Rectal smooth muscle tissue (tissue), 1 donor: ENCODE measurements around the gene EPC2.
A peak's percentile ranks its signal among the peaks of the same experiment; 100 is the strongest.
"Not testable (repeated sequence)": the region's sequence is repeated elsewhere in the genome, so short reads cannot be mapped to it uniquely, and the experiment has no call there.

Experiments used
- H3K27ac ChIP-seq: one replicate; pipeline ENCODE4 v1.7.0; 2013; ENCODE audit warnings: low read depth, low read length, inconsistent platforms
- H3K27me3 ChIP-seq: one replicate; pipeline ENCODE4 v1.7.0; 2013; ENCODE audit warnings: low read length; ENCODE audit not compliant: control insufficient read depth, insufficient read depth
- H3K36me3 ChIP-seq: one replicate; pipeline ENCODE4 v1.7.0; 2013; ENCODE audit warnings: low read length; ENCODE audit not compliant: control insufficient read depth, insufficient read depth
- H3K4me1 ChIP-seq: one replicate; pipeline ENCODE4 v1.7.0; 2013; ENCODE audit warnings: low read length; ENCODE audit not compliant: control insufficient read depth, insufficient read depth
- H3K4me3 ChIP-seq: one replicate; pipeline ENCODE4 v1.7.0; 2013; ENCODE audit warnings: low read length
- H3K9ac ChIP-seq: one replicate; pipeline ENCODE4 v1.7.0; 2013; ENCODE audit warnings: low read length

Gene EPC2

GRCh38 chr2:148644883-148645538, 460 bp downstream of the EPC2 start:
- peak overlapping the region; percentile 55 for H3K9ac ChIP-seq
- no peaks in the 10 kb centered on the region for H3K27me3 ChIP-seq
- H3K4me1 ChIP-seq, result peaks cover 3% of the 10 kb centered on the region

GRCh38 chr2:148645539-148646230, 1.1 kb downstream of the EPC2 start:
- peak overlapping the region; percentile 35 for H3K9ac ChIP-seq
- no peaks in the 10 kb centered on the region for H3K27me3 ChIP-seq
- peaks cover 3% of the 10 kb centered on the region for H3K4me1 ChIP-seq
- peak overlapping the region; percentile 92 for H3K27ac ChIP-seq
- no peaks in the 10 kb centered on the region for H3K36me3 ChIP-seq
- peak overlapping the region; percentile 76 for H3K4me3 ChIP-seq

More at GRCh38 chr2:148644883-148645538, 460 bp downstream of the EPC2 start:
- Histone ChIP-seq H3K27ac (peak overlapping the region; percentile 92), H3K36me3 (no peaks in the 10 kb centered on the region), H3K4me3 (peak overlapping the region; percentile 89)

DNA sequence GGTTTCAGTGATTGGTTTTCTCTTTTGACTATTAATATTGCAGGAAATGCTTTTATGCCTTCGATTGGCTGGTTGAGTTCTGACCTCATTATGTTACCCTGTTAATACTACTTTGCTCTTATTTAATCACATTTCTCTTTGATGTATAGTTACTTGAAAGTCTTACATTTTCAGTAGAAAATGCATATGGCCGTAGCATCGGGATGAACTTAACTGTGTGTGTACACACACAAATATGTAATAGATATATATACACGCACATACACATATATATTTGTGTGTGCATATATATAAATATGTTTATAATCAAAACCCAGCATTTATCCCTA, 1.6 kb downstream of the EPC2 start:
- Histone ChIP-seq H3K4me1 (peaks cover 3% of the 10 kb centered on the region), H3K36me3 (no peaks in the 10 kb centered on the region), H3K27me3 (no peaks in the 10 kb centered on the region), H3K4me3 (peak overlapping the region; percentile 76), H3K27ac (peak overlapping the region; percentile 92), H3K9ac (no peak overlapping the region)

DNA sequence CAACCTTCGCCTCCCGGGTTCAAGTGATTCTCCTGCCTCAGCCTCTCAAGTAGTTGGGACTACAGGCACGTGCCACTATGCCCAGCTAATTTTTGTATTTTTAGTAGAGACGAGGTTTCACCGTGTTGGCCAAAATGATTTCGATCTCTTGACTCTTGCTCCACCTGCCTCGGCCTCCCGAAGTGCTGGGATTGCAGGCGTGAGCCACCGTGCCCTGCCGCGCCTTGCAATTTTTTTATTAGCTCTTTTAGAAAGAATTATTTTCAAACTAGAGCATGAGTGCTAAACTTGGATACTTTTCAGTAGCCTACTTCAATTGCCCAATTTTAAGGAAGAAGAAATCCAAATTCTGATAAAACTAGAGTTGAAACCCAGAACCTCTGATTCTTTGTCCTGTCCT, 3.2 kb downstream of the EPC2 start:
- H3K36me3 ChIP-seq, H3K9ac ChIP-seq, H3K27me3 ChIP-seq, H3K4me3 ChIP-seq, H3K27ac ChIP-seq, H3K4me1 ChIP-seq: not testable (repeated sequence)

- no peak overlapping the region for H3K27ac ChIP-seq
- no peaks in the 10 kb centered on the region for H3K36me3 ChIP-seq
- H3K9ac ChIP-seq, result no peak overlapping the region
- no peak overlapping the region for H3K4me3 ChIP-seq
- H3K27me3 ChIP-seq, result no peaks in the 10 kb centered on the region
- H3K4me1 ChIP-seq, result no peaks in the 10 kb centered on the region
Measured at GRCh38 chr2:148649936-148650335, 5.4 kb downstream of the EPC2 start.

DNA sequence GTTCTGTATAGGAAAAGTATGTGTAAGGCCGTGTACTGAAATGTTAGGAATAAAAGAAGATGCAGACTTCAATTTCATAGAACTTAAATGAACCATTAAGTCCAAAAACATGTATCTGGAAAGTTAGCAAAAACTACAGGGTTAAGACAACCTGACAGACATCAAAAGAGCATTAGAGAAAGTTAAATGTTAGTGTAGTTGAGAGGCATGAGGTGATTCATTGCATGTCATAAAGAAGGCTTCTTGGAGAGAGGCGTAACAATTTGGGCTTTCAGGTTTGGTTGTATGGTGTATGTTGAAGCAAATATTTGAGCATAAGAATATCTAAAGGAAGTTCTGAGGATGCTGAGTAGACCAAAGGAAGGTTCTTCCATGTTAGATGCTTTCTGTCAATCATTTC, 6.3 kb downstream of the EPC2 start:
- Histone ChIP-seq H3K4me1 (no peaks in the 10 kb centered on the region), H3K27ac (no peak overlapping the region), H3K36me3 (no peaks in the 10 kb centered on the region), H3K27me3 (no peaks in the 10 kb centered on the region), H3K4me3 (no peak overlapping the region), H3K9ac (no peak overlapping the region)

DNA sequence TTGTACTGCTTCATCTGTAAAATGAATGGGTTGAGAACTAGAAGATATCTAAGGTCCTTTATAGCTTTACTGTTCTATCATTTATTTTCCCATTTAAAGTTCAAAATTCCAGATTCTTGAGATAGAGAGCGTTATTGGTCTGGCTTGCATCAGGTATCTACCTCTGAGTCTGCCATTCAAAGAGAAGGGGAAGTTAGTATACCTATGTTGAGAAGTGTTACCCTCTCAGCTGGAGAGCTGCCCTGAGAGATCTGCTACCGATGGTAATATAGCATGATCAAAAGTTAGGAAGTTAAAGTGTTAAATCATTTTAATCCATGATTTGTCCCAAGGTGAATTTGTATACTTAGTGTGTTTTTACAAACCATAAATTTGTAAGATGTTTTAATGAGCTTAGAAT, 7.4 kb downstream of the EPC2 start:
- H3K4me3 ChIP-seq, result no peak overlapping the region
- no peaks in the 10 kb centered on the region for H3K27me3 ChIP-seq
- no peak overlapping the region for H3K27ac ChIP-seq
- no peak overlapping the region for H3K9ac ChIP-seq
- H3K4me1 ChIP-seq, result no peaks in the 10 kb centered on the region
- H3K36me3 ChIP-seq, result no peaks in the 10 kb centered on the region

- H3K4me3 ChIP-seq, result no peak overlapping the region
- no peaks in the 10 kb centered on the region for H3K27me3 ChIP-seq
- peaks cover 3% of the 10 kb centered on the region for H3K4me1 ChIP-seq
- no peak overlapping the region for H3K9ac ChIP-seq
- no peaks in the 10 kb centered on the region for H3K36me3 ChIP-seq
- H3K27ac ChIP-seq, result no peak overlapping the region
Measured at GRCh38 chr2:148653437-148653836, 8.9 kb downstream of the EPC2 start.

GRCh38 chr2:148654435-148654834, 9.9 kb downstream of the EPC2 start:
- Histone ChIP-seq H3K4me3 (no peak overlapping the region), H3K27me3 (no peaks in the 10 kb centered on the region), H3K27ac (no peak overlapping the region), H3K36me3 (no peaks in the 10 kb centered on the region), H3K4me1 (peaks cover 3% of the 10 kb centered on the region), H3K9ac (no peak overlapping the region)

DNA sequence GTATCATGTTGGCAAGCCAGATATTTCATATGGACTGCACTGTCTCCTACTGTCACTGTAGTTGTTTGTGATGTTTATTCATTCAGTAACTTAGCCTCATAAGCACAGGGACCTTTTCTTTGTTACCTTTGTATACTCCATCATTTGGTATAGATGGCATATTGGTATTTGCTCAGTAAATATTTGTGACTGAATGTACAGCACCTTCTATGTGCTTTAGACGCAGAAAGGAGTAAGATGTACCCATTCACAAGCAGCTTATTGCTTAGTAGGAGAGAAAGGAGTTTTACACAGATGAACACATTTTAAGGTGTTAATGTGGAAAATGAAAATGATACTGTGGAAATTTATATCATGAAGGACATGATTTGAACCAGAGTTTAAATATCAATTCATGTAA, 12.0 kb downstream of the EPC2 start:
- H3K36me3 ChIP-seq, result no peaks in the 10 kb centered on the region
- peaks cover 3% of the 10 kb centered on the region for H3K4me1 ChIP-seq
- no peak overlapping the region for H3K9ac ChIP-seq
- H3K27me3 ChIP-seq, result no peaks in the 10 kb centered on the region
- no peak overlapping the region for H3K27ac ChIP-seq
- H3K4me3 ChIP-seq, result no peak overlapping the region

- no peaks in the 10 kb centered on the region for H3K36me3 ChIP-seq
- peaks cover 3% of the 10 kb centered on the region for H3K4me1 ChIP-seq
- no peak overlapping the region for H3K27ac ChIP-seq
- H3K27me3 ChIP-seq, result no peaks in the 10 kb centered on the region
- no peak overlapping the region for H3K9ac ChIP-seq
- no peak overlapping the region for H3K4me3 ChIP-seq
Measured at GRCh38 chr2:148658807-148659722, 14.5 kb downstream of the EPC2 start.

GRCh38 chr2:148660999-148661398, 16.4 kb downstream of the EPC2 start:
- Histone ChIP-seq H3K4me1 (peaks cover 3% of the 10 kb centered on the region), H3K4me3 (no peak overlapping the region), H3K27ac (no peak overlapping the region), H3K9ac (no peak overlapping the region), H3K36me3 (no peaks in the 10 kb centered on the region), H3K27me3 (no peaks in the 10 kb centered on the region)
